Fibroblast of skin of scalp (primary cell): Measurements from ENCODE around the gene PDZRN4.
"Not testable (repeated sequence)": the region's sequence is repeated elsewhere in the genome, so short reads cannot be mapped to it uniquely, and the experiment has no call there.

Experiments
- DNase-seq: peaks from one replicate; pipeline ENCODE4 v3.0.0-alpha.2; 2013

Gene PDZRN4

GRCh38 chr12:41217727-41218126 lies 29.6 kb downstream of the PDZRN4 start:
- no peak for DNase-seq

GRCh38 chr12:41220931-41221330 lies 32.8 kb downstream of the PDZRN4 start:
- DNase-seq = no peak

GRCh38 chr12:41221491-41221890 lies 33.4 kb downstream of the PDZRN4 start:
- no peak for DNase-seq

GRCh38 chr12:41223600-41223999 lies 35.5 kb downstream of the PDZRN4 start:
- no peak for DNase-seq

GRCh38 chr12:41224066-41224465 lies 35.9 kb downstream of the PDZRN4 start:
- DNase-seq = no peak

GRCh38 chr12:41225179-41225578 lies 37.1 kb downstream of the PDZRN4 start:
- DNase-seq = no peak

GRCh38 chr12:41228066-41228820 lies 40.1 kb downstream of the PDZRN4 start:
- no peak for DNase-seq

GRCh38 chr12:41230756-41231155 lies 42.6 kb downstream of the PDZRN4 start:
- DNase-seq = no peak

GRCh38 chr12:41234692-41235091 lies 46.6 kb downstream of the PDZRN4 start:
- DNase-seq = no peak

- no peak for DNase-seq
Observed at GRCh38 chr12:41242603-41243002, 54.5 kb downstream of the PDZRN4 start.

- no peak for DNase-seq
Observed at GRCh38 chr12:41248391-41248790, 60.3 kb downstream of the PDZRN4 start.

GRCh38 chr12:41250748-41251147 lies 62.6 kb downstream of the PDZRN4 start:
- peak; percentile 18 for DNase-seq

GRCh38 chr12:41254004-41254914 lies 66.1 kb downstream of the PDZRN4 start:
- peak; percentile 0 for DNase-seq

GRCh38 chr12:41263196-41263595 lies 75.1 kb downstream of the PDZRN4 start:
- DNase-seq = not testable (repeated sequence)

- DNase-seq = peak; percentile 2
Observed at GRCh38 chr12:41264281-41264680, 76.2 kb downstream of the PDZRN4 start.

GRCh38 chr12:41269056-41269455 lies 80.9 kb downstream of the PDZRN4 start:
- no peak for DNase-seq

- no peak for DNase-seq
Observed at GRCh38 chr12:41271489-41271888, 83.4 kb downstream of the PDZRN4 start.

- peak; percentile 8 for DNase-seq
Observed at GRCh38 chr12:41274643-41275042, 86.5 kb downstream of the PDZRN4 start.

GRCh38 chr12:41277100-41277945 lies 89.2 kb downstream of the PDZRN4 start:
- peak; percentile 47 for DNase-seq

GRCh38 chr12:41277946-41278267 lies 89.8 kb downstream of the PDZRN4 start:
- DNase-seq = no peak

- DNase-seq = not testable (repeated sequence)
Observed at GRCh38 chr12:41280341-41281095, 92.4 kb downstream of the PDZRN4 start.

- DNase-seq = not testable (repeated sequence)
Observed at GRCh38 chr12:41285470-41285869, 97.3 kb downstream of the PDZRN4 start.
